Measurements from ENCODE around the gene ADGRG6. TPM values are rescaled to one million over a fixed set of nuclear protein-coding genes. Genes with fewer than 3 reads are reported as not detected.

The ADGRG6 gene
- total and polyA plus RNA-seq, 9 of the 15 experiments (the other 6 are each of a cell fraction or from before 2014, with no cell fraction given) = under 0.01 to 0.11 (median 0.05) TPM; not detected in 5

DNA sequence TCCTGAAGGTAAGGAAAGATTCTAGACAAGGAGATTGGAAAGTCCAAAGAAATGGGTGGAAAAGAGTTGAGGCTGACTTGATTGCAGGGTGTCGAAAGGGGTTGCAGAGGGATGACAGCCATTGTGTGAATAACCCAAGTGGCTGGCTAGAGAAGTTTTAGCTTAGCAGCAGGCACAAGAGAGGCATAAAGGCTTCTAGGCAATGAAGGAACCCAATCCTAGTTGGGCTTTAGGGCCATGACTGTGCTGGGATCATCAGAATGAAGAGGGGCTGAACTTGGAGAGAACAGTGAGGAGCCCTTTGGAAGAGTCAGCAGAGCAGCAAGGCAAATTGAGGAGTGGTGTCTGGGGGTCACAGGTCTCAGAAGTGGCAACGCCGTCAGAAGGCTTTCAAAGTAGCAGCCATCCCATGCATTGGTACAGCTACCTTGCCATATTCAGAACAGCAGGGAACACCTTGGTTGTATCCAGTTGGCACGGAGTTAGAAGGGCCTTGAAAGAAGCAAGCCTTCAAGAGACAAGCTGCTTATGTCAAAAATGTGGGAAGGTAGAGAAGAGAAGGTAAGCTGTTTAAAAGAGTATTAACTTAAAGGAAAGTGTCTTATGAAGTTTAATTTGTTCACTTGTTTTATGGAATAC, 146.4 kb downstream of the ADGRG6 start:
- intact Hi-C loops (cut with micrococcal nuclease) (no loop called here), in situ Hi-C loops (cut with MboI) (no loop called here)
- CTCF ChIA-PET (ENCODE audit: low intra/inter-chr PET ratio) = no interaction called here
- no peak for TF ChIP-seq KDM5B (IDR thresholded peaks at IDR 0.05; ENCODE audit: insufficient replicate concordance, low read depth, low read length)
- no peak for TF ChIP-seq HLTF (IDR thresholded peaks at IDR 0.05)
- no peak for TF ChIP-seq PRDM10 (IDR thresholded peaks at IDR 0.05; ENCODE audit: partially characterized antibody)
- no peak for TF ChIP-seq ZBTB7A (IDR thresholded peaks at IDR 0.05; ENCODE audit: borderline replicate concordance, control insufficient read depth, low read depth, low read length)
- no peak for TF ChIP-seq TEAD4 (IDR thresholded peaks at IDR 0.05; ENCODE audit: low read length)
- no peak for TF ChIP-seq TEAD4 (CRISPR knock-in tag; IDR thresholded peaks at IDR 0.05; ENCODE audit: borderline replicate concordance)
- no peak for TF ChIP-seq GTF2A2 (tag; IDR thresholded peaks at IDR 0.05)
- no peak for TF ChIP-seq NR0B1 (IDR thresholded peaks at IDR 0.05; ENCODE audit: partially characterized antibody)
- TF ChIP-seq RBM14 (IDR thresholded peaks at IDR 0.05; ENCODE audit: borderline replicate concordance, insufficient read depth, low read depth, low read length) = no peak
- TF ChIP-seq ZNF408 (CRISPR knock-in tag; IDR thresholded peaks at IDR 0.05; ENCODE audit: low read depth) = no peak
- TF ChIP-seq, protein P1, sequence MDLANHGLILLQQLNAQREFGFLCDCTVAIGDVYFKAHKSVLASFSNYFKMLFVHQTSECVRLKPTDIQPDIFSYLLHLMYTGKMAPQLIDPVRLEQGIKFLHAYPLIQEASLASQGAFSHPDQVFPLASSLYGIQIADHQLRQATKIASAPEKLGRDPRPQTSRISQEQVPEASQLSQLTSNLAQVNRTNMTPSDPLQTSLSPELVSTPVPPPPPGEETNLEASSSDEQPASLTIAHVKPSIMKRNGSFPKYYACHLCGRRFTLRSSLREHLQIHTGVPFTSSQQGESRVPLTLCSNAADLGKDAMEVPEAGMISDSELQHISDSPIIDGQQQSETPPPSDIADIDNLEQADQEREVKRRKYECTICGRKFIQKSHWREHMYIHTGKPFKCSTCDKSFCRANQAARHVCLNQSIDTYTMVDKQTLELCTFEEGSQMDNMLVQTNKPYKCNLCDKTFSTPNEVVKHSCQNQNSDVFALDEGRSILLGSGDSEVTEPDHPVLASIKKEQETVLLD (IDR thresholded peaks at IDR 0.05) = no peak
- TF ChIP-seq FOXK1 (CRISPR knock-in tag; IDR thresholded peaks at IDR 0.05; ENCODE audit: borderline replicate concordance) = no peak
- TF ChIP-seq PHTF2 (CRISPR knock-in tag; IDR thresholded peaks at IDR 0.05) = no peak
- no peak for TF ChIP-seq SRSF1 (IDR thresholded peaks at IDR 0.05; ENCODE audit: low read depth, low read length)
- TF ChIP-seq MAFF (IDR thresholded peaks at IDR 0.05; ENCODE audit: low read length) = no peak
- no peak for TF ChIP-seq POLR3A (IDR thresholded peaks at IDR 0.05; ENCODE audit: borderline replicate concordance, extremely low read depth, insufficient read depth, insufficient read length)

More for the DNA sequence above, 146.4 kb downstream of the ADGRG6 start:
- Histone ChIP-seq H3K4me3 (no peak overlapping the region), H2AFZ (ENCODE audit: low read depth, low read length) (no peak overlapping the region), H3K9me3 (replicated peaks; ENCODE audit: control insufficient read depth, insufficient read depth, low read depth, low read length) (no peaks in the 10 kb centered on the region), H3K27ac (ENCODE audit: extremely low read depth, low read depth, low read length) (no peak overlapping the region), H3K27me3 (ENCODE audit: control insufficient read depth in 2 of 2, insufficient read depth in 2 of 2, low read length in 2 of 2) (no peaks in the 10 kb centered on the region; a peak in 1 of 5 replicates), H3K9me1 (ENCODE audit: control insufficient read depth, insufficient read depth, low read length) (no peaks in the 10 kb centered on the region), H3K36me3 (ENCODE audit: control insufficient read depth, insufficient read depth, low read length) (no peaks in the 10 kb centered on the region), H3K9ac (ENCODE audit: insufficient read depth in 1 of 2, low read depth in 2 of 2, low read length in 2 of 2) (no peak overlapping the region), H3K79me2 (ENCODE audit: control insufficient read depth, insufficient read depth, low read length) (no peaks in the 10 kb centered on the region), H3K4me2 (ENCODE audit: insufficient read depth, low read length) (no peak overlapping the region), H3K4me1 (replicated peaks in 1 of 2; ENCODE audit: control insufficient read depth in 2 of 2, insufficient read depth in 2 of 2, low read length in 2 of 2) (no peaks in the 10 kb centered on the region), H4K20me1 (replicated peaks; ENCODE audit: control insufficient read depth, insufficient read depth, low read length) (no peaks in the 10 kb centered on the region)
- no TSS peak for BruUV-seq (replicated peaks)
- no peak for FAIRE-seq
- 0% methylated on average over 4 of the region's 4 CpGs for WGBS (ENCODE audit: insufficient coverage, low coverage, missing lambda C conversion rate)
- POLR2A ChIA-PET = no interaction called here
- no peak for ATAC-seq
- DNase-seq (ENCODE audit: extremely low read depth in 1 of 4, low spot score in 3 of 4) = no peak
